GM12872 (cell line): ENCODE measurements around the gene LZTS2.

Source experiments
- CTCF ChIP-seq: IDR thresholded peaks from 3 replicates; pipeline ENCODE4 v1.5.1; 2011; ENCODE audit warnings: low read depth, mild to moderate bottlenecking, low read length, moderate library complexity; ENCODE audit not compliant: insufficient read depth

The LZTS2 gene

GRCh38 chr10:100972904-100973535, 26.6 kb upstream of the LZTS2 start:
- TF ChIP-seq CTCF: no peak

GRCh38 chr10:100976906-100977305, 22.7 kb upstream of the LZTS2 start:
- TF ChIP-seq CTCF: no peak

- no peak for TF ChIP-seq CTCF
These were observed 22.2 kb upstream of the LZTS2 start for GRCh38 chr10:100977436-100977835.

GRCh38 chr10:100978121-100978900, 21.3 kb upstream of the LZTS2 start:
- TF ChIP-seq CTCF: no peak

GRCh38 chr10:100978901-100979195, 20.8 kb upstream of the LZTS2 start:
- no peak for TF ChIP-seq CTCF

- no peak for TF ChIP-seq CTCF
These were observed 19.8 kb upstream of the LZTS2 start for GRCh38 chr10:100979791-100980272.

- no peak for TF ChIP-seq CTCF
These were observed 19.3 kb upstream of the LZTS2 start for GRCh38 chr10:100980311-100980710.
